Bronchial epithelial cell (primary cell): ENCODE results near the gene ITIH3. TPM values are rescaled to one million over a fixed set of nuclear protein-coding genes. Genes with fewer than 3 reads are reported as not detected.
A peak's percentile ranks its signal among the peaks of the same experiment; 100 is the strongest.

ENCODE experiments used
- DNase-seq: peaks from one replicate; pipeline ENCODE4 v3.0.0-alpha.2; 2010; ENCODE audit warnings: low read depth
- FAIRE-seq: peaks from 2 replicates; lab custom pipeline; 2011; peaks lifted over from hg19 to GRCh38; lab: Jason Lieb, UNC
- H3K27me3 ChIP-seq: 2 replicates; pipeline ENCODE4 v1.5.1; 2011; ENCODE audit warnings: low read length; ENCODE audit not compliant: control insufficient read depth, insufficient read depth
- H3K36me3 ChIP-seq: 2 replicates; pipeline ENCODE4 v1.5.1; 2011; ENCODE audit warnings: low read length; ENCODE audit not compliant: control insufficient read depth, insufficient read depth
- H3K4me3 ChIP-seq: 2 replicates; pipeline ENCODE4 v1.5.1; 2011; ENCODE audit warnings: mild to moderate bottlenecking, low read depth, low read length, control low read depth
- CTCF ChIP-seq: IDR thresholded peaks from 2 replicates; pipeline ENCODE4 v1.5.1; 2011; ENCODE audit warnings: mild to moderate bottlenecking, moderate library complexity, low read length, control low read depth, inconsistent platforms; ENCODE audit not compliant: insufficient read depth, severe bottlenecking
- total RNA-seq: library from RNA; depleted of rRNA; stranded (reverse); fragments of >200 nt; gene quantifications from 2 replicates; pipeline ENCODE4 v1.2.1, GENCODE V29; 2014

ITIH3 gene
- total RNA-seq, 1 donor from 2014 or later: not detected

GRCh38 chr3:52769786-52770455, 24.7 kb upstream of the ITIH3 start:
- Histone ChIP-seq H3K27me3 (no peaks in the 10 kb centered on the region), H3K36me3 (peaks cover 4% of the 10 kb centered on the region), H3K4me3 (peak overlapping the region; percentile 87)
- no peak for TF ChIP-seq CTCF
- FAIRE-seq (no peak), DNase-seq (peak; percentile 15)

- H3K4me3 ChIP-seq: peak within 1 kb of the TSS; percentile 87
- no peaks in the 10 kb centered on the region for H3K27me3 ChIP-seq
- H3K36me3 ChIP-seq: peaks cover 4% of the 10 kb centered on the region
- TF ChIP-seq CTCF: no peak
- DNase-seq (peak; percentile 78), FAIRE-seq (no peak)
Observed at GRCh38 chr3:52770496-52771333, 23.9 kb upstream of the ITIH3 start, which contains the start of gene NEK4. NEK4 (minus strand) TSS chr3:52770940; CDS start chr3:52770746, 194 bp downstream.

GRCh38 chr3:52771334-52771681, 23.3 kb upstream of the ITIH3 start:
- Histone ChIP-seq H3K27me3 (no peaks in the 10 kb centered on the region), H3K36me3 (peaks cover 2% of the 10 kb centered on the region), H3K4me3 (peak overlapping the region; percentile 87)
- FAIRE-seq: no peak
- DNase-seq: no peak
- no peak for TF ChIP-seq CTCF

DNA sequence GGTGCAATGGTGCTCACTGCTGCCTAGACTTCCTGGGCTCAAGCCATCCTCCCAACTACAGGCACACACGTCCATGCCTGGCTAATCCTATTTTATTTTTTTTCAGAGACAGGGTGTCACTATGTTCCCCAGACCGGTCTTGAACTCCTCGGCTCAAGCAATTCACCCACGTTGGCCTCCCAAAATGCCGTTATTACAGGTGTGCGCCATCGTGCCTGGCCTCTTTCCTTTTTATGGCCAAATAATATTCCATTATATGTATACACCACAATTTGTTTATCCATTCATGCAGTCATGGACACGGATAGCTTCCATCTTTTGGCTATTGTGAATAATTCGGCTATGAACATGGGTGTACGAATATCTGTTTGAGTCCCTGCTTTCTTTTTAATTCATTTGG, 22.9 kb upstream of the ITIH3 start:
- no peak for DNase-seq
- Histone ChIP-seq H3K27me3 (no peaks in the 10 kb centered on the region), H3K4me3 (no peak overlapping the region), H3K36me3 (peaks cover 2% of the 10 kb centered on the region)
- FAIRE-seq: no peak
- TF ChIP-seq CTCF: no peak

DNA sequence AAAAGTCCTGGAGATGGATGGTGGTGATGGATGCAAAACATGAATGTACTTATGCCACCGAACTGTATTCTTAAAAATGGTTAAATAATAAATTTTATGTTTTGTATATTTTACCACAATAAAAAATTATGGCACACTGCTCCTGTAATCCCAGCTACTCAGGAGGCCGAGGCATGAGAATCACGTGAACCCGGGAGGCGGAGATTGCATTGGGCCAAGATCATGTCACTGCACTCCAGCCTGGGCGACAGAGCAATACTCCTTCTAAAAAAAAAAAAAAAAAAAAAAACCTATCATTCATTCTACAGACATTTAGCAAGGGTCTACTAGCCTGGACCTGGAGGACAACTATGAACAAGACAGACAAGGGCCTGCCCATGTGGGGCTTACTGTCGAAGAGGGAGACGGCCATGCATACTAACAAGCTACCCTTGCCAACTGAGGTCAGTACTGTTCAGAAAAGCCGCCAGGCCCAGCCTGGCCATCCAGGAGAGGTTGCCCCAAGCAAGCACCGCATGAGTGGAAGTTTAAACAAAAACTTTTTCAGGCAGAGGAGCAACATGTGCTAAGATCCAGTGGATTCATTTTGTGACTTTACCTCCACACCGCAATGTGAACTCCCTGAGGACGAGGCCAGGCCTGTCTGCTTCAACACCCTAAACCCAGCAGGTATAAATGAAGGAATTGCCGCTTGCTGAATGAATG, 21.1 kb upstream of the ITIH3 start:
- TF ChIP-seq CTCF: no peak
- no peak for DNase-seq
- no peak for FAIRE-seq
- Histone ChIP-seq H3K27me3 (no peaks in the 10 kb centered on the region), H3K36me3 (no peaks in the 10 kb centered on the region), H3K4me3 (no peak overlapping the region)
